ENCODE data around the gene ELOA2. TPM values are rescaled to one million over a fixed set of nuclear protein-coding genes. Genes with fewer than 3 reads are reported as not detected.
"Not testable (repeated sequence)": the region's sequence is repeated elsewhere in the genome, so short reads cannot be mapped to it uniquely, and the experiment has no call there.

Gene ELOA2
- total RNA-seq, 1 donor from 2014 or later = not detected

DNA sequence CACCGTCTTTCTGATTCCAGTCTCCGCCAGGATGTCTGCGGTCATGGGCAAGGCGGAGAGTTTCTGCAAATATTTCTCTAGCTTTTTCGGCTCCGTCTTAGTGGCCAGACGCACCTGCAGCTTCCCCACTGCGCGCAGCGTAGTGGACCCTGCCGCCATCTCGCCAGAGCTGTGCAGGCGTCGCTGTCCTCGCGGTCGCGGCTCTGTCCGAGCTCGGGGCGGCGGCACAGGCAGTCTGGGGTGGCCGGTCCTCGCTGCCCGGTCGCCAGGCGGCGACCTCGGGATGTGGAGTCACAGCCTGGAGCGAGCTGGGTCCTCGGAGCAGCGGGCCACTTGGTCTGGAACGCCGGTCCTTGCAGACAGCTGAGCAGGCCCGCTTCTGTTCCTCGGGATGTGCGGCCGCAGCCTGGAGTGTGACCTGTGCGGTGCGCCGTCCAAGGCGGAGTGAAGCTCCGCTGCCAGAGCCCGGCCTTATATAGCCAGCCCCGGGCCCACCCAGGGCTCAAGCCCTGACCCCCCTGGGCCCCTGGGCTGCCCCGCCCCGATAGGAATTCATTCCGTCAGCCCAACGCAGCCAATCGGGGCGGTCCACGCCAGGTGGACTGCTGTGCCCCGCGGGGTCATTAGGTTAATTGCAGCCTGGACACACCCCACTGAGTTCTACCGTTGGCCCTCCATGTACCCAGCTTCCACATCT is 11.5 kb downstream of the ELOA2 start:
- intact Hi-C loops (cut with micrococcal nuclease) = not testable (repeated sequence)

GRCh38 chr18:47022821-47023220 is 12.6 kb downstream of the ELOA2 start:
- intact Hi-C loops (cut with micrococcal nuclease) = not testable (repeated sequence)

GRCh38 chr18:47020757-47021156 is 14.7 kb downstream of the ELOA2 start:
- intact Hi-C loops (cut with micrococcal nuclease) = not testable (repeated sequence)

DNA sequence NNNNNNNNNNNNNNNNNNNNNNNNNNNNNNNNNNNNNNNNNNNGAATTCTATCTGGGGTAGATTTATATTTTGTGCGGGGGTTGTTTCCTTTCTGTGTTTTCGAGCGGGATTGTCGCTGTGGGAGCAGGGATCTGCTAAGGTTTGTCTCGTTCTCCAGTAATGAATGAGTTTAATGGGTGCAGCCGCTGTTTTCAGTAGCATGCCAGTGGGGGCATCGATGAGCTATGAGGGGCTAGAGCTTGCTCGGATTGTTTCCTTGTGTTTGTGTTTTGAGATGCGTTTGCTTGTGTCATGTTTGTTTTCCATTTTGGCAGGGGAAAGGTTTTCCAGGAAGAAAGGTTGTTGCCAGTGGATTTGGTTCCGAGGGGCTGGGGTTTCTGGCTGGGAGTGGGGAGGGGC is 15.6 kb downstream of the ELOA2 start:
- intact Hi-C loops (cut with micrococcal nuclease) = not testable (repeated sequence)

Other genes starting within 250 kb of the ELOA2 start
- 26.8 and 29.2 TPM in 2 replicates for gene PIAS2, start 118.1 kb downstream of the ELOA2 start, total RNA-seq
- 0.73 and 1.0 TPM in 2 replicates for gene KATNAL2, start 118.0 kb downstream of the ELOA2 start, total RNA-seq
- gene HDHD2, start 114.9 kb upstream of the ELOA2 start, total RNA-seq = 40.3 and 41.0 TPM in 2 replicates
- gene IER3IP1, start 140.7 kb upstream of the ELOA2 start, total RNA-seq = 11.7 and 13.2 TPM in 2 replicates
- not detected in 2 replicates for gene SKOR2, start 216.0 kb upstream of the ELOA2 start, total RNA-seq